ENCODE measurements around the gene PODXL.

DNA sequence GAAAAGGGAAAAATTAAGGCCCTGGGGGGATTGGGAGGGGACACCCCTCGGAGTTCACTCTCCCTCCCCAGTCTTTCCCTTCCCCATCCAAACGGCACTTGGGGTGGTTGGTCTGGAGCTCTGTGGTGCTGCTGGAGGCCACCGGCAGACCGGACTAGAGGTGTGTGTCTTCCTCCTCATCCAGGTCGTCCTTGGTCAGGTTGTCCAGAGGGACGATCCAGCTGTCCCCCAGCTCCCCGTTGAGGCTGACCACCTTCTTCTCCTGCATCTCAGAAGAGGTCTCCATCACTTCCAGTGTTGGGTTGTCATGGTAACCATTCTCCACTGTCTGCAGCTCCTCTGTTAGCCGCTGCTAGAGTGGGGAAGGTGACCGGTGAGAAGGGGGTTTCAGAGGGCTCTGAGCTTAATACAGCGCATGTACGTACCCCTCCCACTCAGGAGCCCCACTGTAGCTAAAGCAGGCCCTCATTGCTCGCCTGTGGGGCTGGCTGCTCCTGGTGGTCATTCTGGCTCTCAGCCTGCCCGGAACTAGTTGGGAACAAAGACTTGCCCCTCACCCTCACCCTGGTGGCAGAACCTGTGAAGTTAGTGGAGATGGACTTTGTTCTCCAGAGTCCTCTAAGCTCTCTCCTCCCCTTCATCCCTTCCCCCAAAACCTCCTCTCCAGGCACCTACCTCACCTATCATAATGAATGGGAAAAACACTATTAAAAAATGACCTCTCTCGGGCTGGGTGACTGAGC lies 52.1 kb downstream of the PODXL start:
- TF ChIP-seq, protein P1, sequence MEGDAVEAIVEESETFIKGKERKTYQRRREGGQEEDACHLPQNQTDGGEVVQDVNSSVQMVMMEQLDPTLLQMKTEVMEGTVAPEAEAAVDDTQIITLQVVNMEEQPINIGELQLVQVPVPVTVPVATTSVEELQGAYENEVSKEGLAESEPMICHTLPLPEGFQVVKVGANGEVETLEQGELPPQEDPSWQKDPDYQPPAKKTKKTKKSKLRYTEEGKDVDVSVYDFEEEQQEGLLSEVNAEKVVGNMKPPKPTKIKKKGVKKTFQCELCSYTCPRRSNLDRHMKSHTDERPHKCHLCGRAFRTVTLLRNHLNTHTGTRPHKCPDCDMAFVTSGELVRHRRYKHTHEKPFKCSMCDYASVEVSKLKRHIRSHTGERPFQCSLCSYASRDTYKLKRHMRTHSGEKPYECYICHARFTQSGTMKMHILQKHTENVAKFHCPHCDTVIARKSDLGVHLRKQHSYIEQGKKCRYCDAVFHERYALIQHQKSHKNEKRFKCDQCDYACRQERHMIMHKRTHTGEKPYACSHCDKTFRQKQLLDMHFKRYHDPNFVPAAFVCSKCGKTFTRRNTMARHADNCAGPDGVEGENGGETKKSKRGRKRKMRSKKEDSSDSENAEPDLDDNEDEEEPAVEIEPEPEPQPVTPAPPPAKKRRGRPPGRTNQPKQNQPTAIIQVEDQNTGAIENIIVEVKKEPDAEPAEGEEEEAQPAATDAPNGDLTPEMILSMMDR (IDR thresholded peaks at IDR 0.05) = no peak
- no peak for TF ChIP-seq EZH2 (IDR thresholded peaks at IDR 0.05)
- TF ChIP-seq EZH2phosphoT487 (IDR thresholded peaks at IDR 0.05) = no peak

All from neural progenitor cell (in vitro differentiated cells).